HepG2 (cell line): ENCODE measurements around the gene NADK2. TPM values are rescaled to one million over a fixed set of nuclear protein-coding genes. Genes with fewer than 3 reads are reported as not detected.

Experiments
- ASH2L ChIP-seq: fragments of 300-600, 200-600 bp; sonication (generic); IDR thresholded peaks from 2 replicates; pipeline ENCODE4 v1.7.0; 2017; ENCODE audit warnings: low read depth, mild to moderate bottlenecking, moderate library complexity, mixed read lengths, low read length; ENCODE audit not compliant: insufficient read length
- HNRNPL ChIP-seq: fragments of 200-400 bp; formaldehyde crosslinking; IDR thresholded peaks from 2 replicates; pipeline ENCODE4 v1.6.1; 2017; ENCODE audit warnings: mild to moderate bottlenecking, low read depth, low read length
- NFKBIZ ChIP-seq: IDR thresholded peaks from 2 replicates; pipeline ENCODE4 v1.6.1; 2018; ENCODE audit warnings: missing genetic modification reagents, missing compliant biosample characterization
- SATB2 ChIP-seq: sonication (generic); formaldehyde crosslinking; IDR thresholded peaks from 2 replicates; pipeline ENCODE4 v1.5.0; 2020; ENCODE audit warnings: missing genetic modification reagents
- SRSF1 ChIP-seq: fragments of 200-400 bp; formaldehyde crosslinking; optimal IDR thresholded peaks from 2 replicates; pipeline ENCODE3; 2017; ENCODE audit warnings: mild to moderate bottlenecking, low read depth, low read length, moderate library complexity
- TOE1 ChIP-seq: sonication (generic); formaldehyde crosslinking; IDR thresholded peaks from 2 replicates; pipeline ENCODE4 v1.4.0; 2020; ENCODE audit warnings: mild to moderate bottlenecking, missing genetic modification reagents
- TRAFD1 ChIP-seq: sonication (generic); formaldehyde crosslinking; IDR thresholded peaks from 2 replicates; pipeline ENCODE4 v1.5.1; 2020; ENCODE audit warnings: missing genetic modification reagents, mild to moderate bottlenecking, borderline replicate concordance
- ZMYM2 ChIP-seq: sonication (generic); formaldehyde crosslinking; IDR thresholded peaks from 2 replicates; pipeline ENCODE4 v1.8.0; 2022; ENCODE audit warnings: mild to moderate bottlenecking, missing genetic modification reagents
- ZNF30 ChIP-seq: sonication (generic); formaldehyde crosslinking; IDR thresholded peaks from 2 replicates; pipeline ENCODE4 v1.5.0; 2020; ENCODE audit warnings: mild to moderate bottlenecking, missing genetic modification reagents
- ZNF598 ChIP-seq: sonication (generic); formaldehyde crosslinking; IDR thresholded peaks from 2 replicates; pipeline ENCODE4 v1.5.1; 2020; ENCODE audit warnings: mild to moderate bottlenecking, missing genetic modification reagents, borderline replicate concordance
- polyA plus RNA-seq, 8 experiments: library from polyadenylated mRNA; depleted of rRNA in 3 of 8; stranded (reverse) in 7 of 8; unstranded in 1 of 8; fragments of >200 nt; fragmentation: Illumina TruSeq in 4 of 8; extraction: Trizol in 4 of 8; gene quantifications; 2 replicates each; pipeline versions ENCODE4 v1.2.1 to v1.2.3, GENCODE V29; 2011 to 2016; ENCODE audit warnings: low read depth in 4 of 8, missing spikeins in 1 of 8, mixed read lengths in 1 of 8; ENCODE audit not compliant: insufficient read depth in 1 of 8
- total RNA-seq, 5 experiments: library from RNA; depleted of rRNA; stranded (reverse); fragments of >200 nt; fragmentation: Illumina TruSeq; extraction: Trizol; gene quantifications; 2 replicates each; pipeline ENCODE4 v1.2.3, GENCODE V29; 2016; ENCODE audit warnings: low read depth in 1 of 5
- TF ChIP-seq, protein P1 (sequence below): sonication (generic); formaldehyde crosslinking; IDR thresholded peaks from 2 replicates; pipeline ENCODE4 v1.4.0; 2020; ENCODE audit warnings: missing genetic modification reagents, borderline replicate concordance
- TF ChIP-seq, protein P2 (sequence below): sonication (generic); formaldehyde crosslinking; conservative IDR thresholded peaks from 2 replicates; pipeline ENCODE4 v1.5.0; 2020; ENCODE audit warnings: missing genetic modification reagents
- TF ChIP-seq, protein P3 (sequence below): IDR thresholded peaks from 2 replicates; pipeline ENCODE4 v1.6.1; 2016; ENCODE audit warnings: low read depth, borderline replicate concordance
- TF ChIP-seq, protein P4 (sequence below): IDR thresholded peaks from 2 replicates; pipeline ENCODE4 v1.6.1; 2016; ENCODE audit warnings: mild to moderate bottlenecking
- TF ChIP-seq, protein P5 (sequence below): sonication (generic); formaldehyde crosslinking; IDR thresholded peaks from 2 replicates; pipeline ENCODE4 v1.4.0; 2020; ENCODE audit warnings: missing genetic modification reagents

Gene NADK2
- total and polyA plus RNA-seq, 2 of the 13 experiments (the other 11 are each of a cell fraction or from before 2014, with no cell fraction given), result 13.9 to 71.4 TPM

GRCh38 chr5:36151434-36152323, 90.0 kb downstream of the NADK2 start, which contains the start of the genes LMBRD2 and SKP2 (continued):
- TF ChIP-seq NFKBIZ (CRISPR knock-in tag) (no peak; the same call in 1 of the 2 replicates), ZMYM2 (no peak), HNRNPL (0 out of 2 replicates have a peak, but pooled peaks have one; percentile 19), ASH2L (peak; percentile 23), SRSF1 (peak; percentile 22), SATB2 (no peak; the same call in 1 of the 2 replicates), TRAFD1 (CRISPR knock-in tag) (no peak), ZNF598 (CRISPR knock-in tag) (0 out of 2 replicates have a peak, but pooled peaks have one; percentile 6), ZNF30 (no peak), TOE1 (CRISPR knock-in tag) (no peak)
- TF ChIP-seq, protein P1, sequence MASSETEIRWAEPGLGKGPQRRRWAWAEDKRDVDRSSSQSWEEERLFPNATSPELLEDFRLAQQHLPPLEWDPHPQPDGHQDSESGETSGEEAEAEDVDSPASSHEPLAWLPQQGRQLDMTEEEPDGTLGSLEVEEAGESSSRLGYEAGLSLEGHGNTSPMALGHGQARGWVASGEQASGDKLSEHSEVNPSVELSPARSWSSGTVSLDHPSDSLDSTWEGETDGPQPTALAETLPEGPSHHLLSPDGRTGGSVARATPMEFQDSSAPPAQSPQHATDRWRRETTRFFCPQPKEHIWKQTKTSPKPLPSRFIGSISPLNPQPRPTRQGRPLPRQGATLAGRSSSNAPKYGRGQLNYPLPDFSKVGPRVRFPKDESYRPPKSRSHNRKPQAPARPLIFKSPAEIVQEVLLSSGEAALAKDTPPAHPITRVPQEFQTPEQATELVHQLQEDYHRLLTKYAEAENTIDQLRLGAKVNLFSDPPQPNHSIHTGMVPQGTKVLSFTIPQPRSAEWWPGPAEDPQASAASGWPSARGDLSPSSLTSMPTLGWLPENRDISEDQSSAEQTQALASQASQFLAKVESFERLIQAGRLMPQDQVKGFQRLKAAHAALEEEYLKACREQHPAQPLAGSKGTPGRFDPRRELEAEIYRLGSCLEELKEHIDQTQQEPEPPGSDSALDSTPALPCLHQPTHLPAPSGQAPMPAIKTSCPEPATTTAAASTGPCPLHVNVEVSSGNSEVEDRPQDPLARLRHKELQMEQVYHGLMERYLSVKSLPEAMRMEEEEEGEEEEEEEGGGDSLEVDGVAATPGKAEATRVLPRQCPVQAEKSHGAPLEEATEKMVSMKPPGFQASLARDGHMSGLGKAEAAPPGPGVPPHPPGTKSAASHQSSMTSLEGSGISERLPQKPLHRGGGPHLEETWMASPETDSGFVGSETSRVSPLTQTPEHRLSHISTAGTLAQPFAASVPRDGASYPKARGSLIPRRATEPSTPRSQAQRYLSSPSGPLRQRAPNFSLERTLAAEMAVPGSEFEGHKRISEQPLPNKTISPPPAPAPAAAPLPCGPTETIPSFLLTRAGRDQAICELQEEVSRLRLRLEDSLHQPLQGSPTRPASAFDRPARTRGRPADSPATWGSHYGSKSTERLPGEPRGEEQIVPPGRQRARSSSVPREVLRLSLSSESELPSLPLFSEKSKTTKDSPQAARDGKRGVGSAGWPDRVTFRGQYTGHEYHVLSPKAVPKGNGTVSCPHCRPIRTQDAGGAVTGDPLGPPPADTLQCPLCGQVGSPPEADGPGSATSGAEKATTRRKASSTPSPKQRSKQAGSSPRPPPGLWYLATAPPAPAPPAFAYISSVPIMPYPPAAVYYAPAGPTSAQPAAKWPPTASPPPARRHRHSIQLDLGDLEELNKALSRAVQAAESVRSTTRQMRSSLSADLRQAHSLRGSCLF (CRISPR knock-in tag), result no peak
- TF ChIP-seq, protein P2, sequence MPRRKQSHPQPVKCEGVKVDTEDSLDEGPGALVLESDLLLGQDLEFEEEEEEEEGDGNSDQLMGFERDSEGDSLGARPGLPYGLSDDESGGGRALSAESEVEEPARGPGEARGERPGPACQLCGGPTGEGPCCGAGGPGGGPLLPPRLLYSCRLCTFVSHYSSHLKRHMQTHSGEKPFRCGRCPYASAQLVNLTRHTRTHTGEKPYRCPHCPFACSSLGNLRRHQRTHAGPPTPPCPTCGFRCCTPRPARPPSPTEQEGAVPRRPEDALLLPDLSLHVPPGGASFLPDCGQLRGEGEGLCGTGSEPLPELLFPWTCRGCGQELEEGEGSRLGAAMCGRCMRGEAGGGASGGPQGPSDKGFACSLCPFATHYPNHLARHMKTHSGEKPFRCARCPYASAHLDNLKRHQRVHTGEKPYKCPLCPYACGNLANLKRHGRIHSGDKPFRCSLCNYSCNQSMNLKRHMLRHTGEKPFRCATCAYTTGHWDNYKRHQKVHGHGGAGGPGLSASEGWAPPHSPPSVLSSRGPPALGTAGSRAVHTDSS, result no peak
- TF ChIP-seq, protein P3, sequence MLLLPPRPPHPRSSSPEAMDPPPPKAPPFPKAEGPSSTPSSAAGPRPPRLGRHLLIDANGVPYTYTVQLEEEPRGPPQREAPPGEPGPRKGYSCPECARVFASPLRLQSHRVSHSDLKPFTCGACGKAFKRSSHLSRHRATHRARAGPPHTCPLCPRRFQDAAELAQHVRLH (CRISPR knock-in tag), result peak; percentile 64; the same call in 1 of the 2 replicates
- TF ChIP-seq, protein P4, sequence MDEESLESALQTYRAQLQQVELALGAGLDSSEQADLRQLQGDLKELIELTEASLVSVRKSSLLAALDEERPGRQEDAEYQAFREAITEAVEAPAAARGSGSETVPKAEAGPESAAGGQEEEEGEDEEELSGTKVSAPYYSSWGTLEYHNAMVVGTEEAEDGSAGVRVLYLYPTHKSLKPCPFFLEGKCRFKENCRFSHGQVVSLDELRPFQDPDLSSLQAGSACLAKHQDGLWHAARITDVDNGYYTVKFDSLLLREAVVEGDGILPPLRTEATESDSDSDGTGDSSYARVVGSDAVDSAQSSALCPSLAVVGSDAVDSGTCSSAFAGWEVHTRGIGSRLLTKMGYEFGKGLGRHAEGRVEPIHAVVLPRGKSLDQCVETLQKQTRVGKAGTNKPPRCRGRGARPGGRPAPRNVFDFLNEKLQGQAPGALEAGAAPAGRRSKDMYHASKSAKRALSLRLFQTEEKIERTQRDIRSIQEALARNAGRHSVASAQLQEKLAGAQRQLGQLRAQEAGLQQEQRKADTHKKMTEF, result peak; percentile 84; the same call in 1 of the 2 replicates
- TF ChIP-seq, protein P5, sequence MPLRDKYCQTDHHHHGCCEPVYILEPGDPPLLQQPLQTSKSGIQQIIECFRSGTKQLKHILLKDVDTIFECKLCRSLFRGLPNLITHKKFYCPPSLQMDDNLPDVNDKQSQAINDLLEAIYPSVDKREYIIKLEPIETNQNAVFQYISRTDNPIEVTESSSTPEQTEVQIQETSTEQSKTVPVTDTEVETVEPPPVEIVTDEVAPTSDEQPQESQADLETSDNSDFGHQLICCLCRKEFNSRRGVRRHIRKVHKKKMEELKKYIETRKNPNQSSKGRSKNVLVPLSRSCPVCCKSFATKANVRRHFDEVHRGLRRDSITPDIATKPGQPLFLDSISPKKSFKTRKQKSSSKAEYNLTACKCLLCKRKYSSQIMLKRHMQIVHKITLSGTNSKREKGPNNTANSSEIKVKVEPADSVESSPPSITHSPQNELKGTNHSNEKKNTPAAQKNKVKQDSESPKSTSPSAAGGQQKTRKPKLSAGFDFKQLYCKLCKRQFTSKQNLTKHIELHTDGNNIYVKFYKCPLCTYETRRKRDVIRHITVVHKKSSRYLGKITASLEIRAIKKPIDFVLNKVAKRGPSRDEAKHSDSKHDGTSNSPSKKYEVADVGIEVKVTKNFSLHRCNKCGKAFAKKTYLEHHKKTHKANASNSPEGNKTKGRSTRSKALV (CRISPR knock-in tag), result no peak
